Stimulated activated CD4-positive, alpha-beta T cell treated with anti-CD3 and anti-CD28 coated beads, TNF-alpha, amount 100 ng/mL, for 48 hours (primary cell): ENCODE data around the gene POTEJ.
"Not testable (repeated sequence)": the region's sequence is repeated elsewhere in the genome, so short reads cannot be mapped to it uniquely, and the experiment has no call there.

Source experiments
- DNase-seq, 3 donors: peaks; one replicate each; pipeline ENCODE4 v3.0.0-alpha.2; 2020; ENCODE audit warnings: low read depth in 3 of 3

Gene POTEJ

GRCh38 chr2:130611140-130611539 is at the start of gene POTEJ:
Gene POTEJ, plus strand, starts transcription at chr2:130611440. Its CDS starts 93 bp downstream, at chr2:130611533.
- not testable (repeated sequence) for DNase-seq

- not testable (repeated sequence) for DNase-seq
Measured at GRCh38 chr2:130566165-130566564, 45.1 kb upstream of the POTEJ start.

GRCh38 chr2:130571929-130572328 is 39.3 kb upstream of the POTEJ start:
- not testable (repeated sequence) for DNase-seq

- DNase-seq, result not testable (repeated sequence)
Measured at GRCh38 chr2:130574230-130574629, 37.0 kb upstream of the POTEJ start.

- DNase-seq, result not testable (repeated sequence)
Measured at GRCh38 chr2:130576209-130576784, 34.9 kb upstream of the POTEJ start.

GRCh38 chr2:130577559-130577958 is 33.7 kb upstream of the POTEJ start:
- DNase-seq, result not testable (repeated sequence)

- not testable (repeated sequence) for DNase-seq
Measured at GRCh38 chr2:130579121-130579520, 32.1 kb upstream of the POTEJ start.

- DNase-seq, result not testable (repeated sequence)
Measured at GRCh38 chr2:130581491-130581890, 29.7 kb upstream of the POTEJ start.

- not testable (repeated sequence) for DNase-seq
Measured at GRCh38 chr2:130582970-130583369, 28.3 kb upstream of the POTEJ start.

GRCh38 chr2:130583582-130583981 is 27.7 kb upstream of the POTEJ start:
- DNase-seq, result not testable (repeated sequence)

- DNase-seq, result not testable (repeated sequence)
Measured at GRCh38 chr2:130584726-130585125, 26.5 kb upstream of the POTEJ start.

- peak in 1 of 3 donors; percentile 1 for DNase-seq
Measured at GRCh38 chr2:130588688-130589458, 22.4 kb upstream of the POTEJ start.

- not testable (repeated sequence) for DNase-seq
Measured at GRCh38 chr2:130590170-130590841, 20.9 kb upstream of the POTEJ start.

- DNase-seq, result not testable (repeated sequence)
Measured at GRCh38 chr2:130590842-130591359, 20.3 kb upstream of the POTEJ start.

- not testable (repeated sequence) for DNase-seq
Measured at GRCh38 chr2:130592791-130593414, 18.3 kb upstream of the POTEJ start.

GRCh38 chr2:130594011-130594410 is 17.2 kb upstream of the POTEJ start:
- DNase-seq, result not testable (repeated sequence)

- DNase-seq, result not testable (repeated sequence)
Measured at GRCh38 chr2:130596757-130597156, 14.5 kb upstream of the POTEJ start.

- DNase-seq, result not testable (repeated sequence)
Measured at GRCh38 chr2:130597994-130598393, 13.2 kb upstream of the POTEJ start.

GRCh38 chr2:130598463-130598862 is 12.8 kb upstream of the POTEJ start:
- not testable (repeated sequence) for DNase-seq

- not testable (repeated sequence) for DNase-seq
Measured at GRCh38 chr2:130599393-130599792, 11.8 kb upstream of the POTEJ start, which contains the start of gene CFC1. Gene CFC1, minus strand, starts transcription at chr2:130599575. Its CDS starts 288 bp downstream, at chr2:130599287.

GRCh38 chr2:130599926-130600325 is 11.3 kb upstream of the POTEJ start:
- not testable (repeated sequence) for DNase-seq
